ENCODE data around the gene KPNB1.

The KPNB1 gene

DNA sequence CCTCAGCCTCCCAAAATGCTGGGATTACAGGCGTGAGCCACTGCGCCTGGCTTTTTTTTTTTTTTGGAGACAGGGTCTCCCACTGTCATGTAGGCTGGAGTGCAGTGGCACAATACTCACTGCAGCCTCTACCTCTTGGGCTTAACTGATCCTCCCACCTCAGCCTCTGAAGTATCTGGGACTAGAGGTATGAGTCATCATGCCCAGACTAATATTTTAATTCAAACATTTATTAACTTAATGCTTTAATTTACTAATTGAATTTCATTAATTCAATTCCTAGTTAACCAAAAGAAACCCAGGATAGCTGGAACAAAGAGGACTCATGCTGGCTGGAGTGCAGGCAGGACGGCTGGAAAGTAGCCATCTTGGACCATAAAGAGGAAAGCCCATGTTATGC, 14.0 kb upstream of the KPNB1 start:
- no peak overlapping the region for H3K4me3 ChIP-seq
- H3K27ac ChIP-seq = no peak overlapping the region

DNA sequence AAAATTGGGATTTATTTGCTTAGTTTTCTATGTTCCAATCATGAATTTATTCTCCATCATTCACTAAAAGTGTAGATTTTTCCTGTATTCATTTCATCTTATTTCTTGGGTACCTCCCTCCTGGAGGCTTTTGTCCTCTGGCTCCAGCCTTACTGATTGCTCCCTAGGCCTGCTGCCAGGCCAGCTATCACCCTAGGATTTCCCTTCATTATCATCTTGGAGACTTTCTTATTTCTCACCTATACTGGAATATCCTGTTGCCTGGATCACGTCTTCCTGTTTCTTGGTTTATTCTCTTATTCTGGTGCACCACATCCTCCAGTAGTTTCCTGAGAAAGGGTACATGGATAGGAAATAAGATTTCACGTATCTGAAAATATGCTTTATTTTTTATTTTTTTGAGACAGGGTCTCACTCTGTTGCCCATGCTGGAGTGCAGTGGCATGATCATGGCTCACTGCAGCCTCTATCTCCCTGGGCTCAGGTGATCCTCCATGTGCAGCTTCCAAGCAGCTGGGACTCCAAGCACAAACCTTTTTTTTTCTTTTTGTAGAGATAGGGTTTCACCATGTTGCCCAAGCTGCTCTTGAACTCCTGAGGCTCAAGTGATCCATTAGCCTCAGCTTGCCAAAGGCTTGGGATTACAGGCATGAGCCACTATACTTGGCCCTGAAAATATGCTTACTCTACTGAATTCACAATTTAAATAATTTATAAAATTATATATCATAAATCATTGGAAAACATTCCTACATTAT, 13.3 kb upstream of the KPNB1 start:
- no peak overlapping the region for H3K27ac ChIP-seq
- no peak overlapping the region for H3K4me3 ChIP-seq

DNA sequence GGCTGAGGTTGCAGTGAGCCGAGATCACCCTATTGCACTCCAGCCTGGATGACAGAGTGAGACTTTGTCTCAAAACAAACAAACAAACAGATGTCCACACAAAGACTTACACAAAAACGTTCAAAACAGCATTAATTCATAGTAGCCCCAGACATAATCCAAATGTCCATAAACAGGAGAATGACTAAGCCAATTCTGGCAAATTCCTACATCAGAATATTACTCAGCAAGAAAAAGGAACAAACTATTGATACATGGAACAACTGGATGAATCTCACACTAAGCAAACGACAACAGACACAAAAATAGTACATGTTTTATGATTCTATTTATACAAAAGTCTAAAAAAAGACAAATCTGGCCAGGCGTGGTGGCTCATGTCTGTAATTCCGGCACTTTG, 10.8 kb upstream of the KPNB1 start:
- no peak overlapping the region for H3K4me3 ChIP-seq
- H3K27ac ChIP-seq = no peak overlapping the region

DNA sequence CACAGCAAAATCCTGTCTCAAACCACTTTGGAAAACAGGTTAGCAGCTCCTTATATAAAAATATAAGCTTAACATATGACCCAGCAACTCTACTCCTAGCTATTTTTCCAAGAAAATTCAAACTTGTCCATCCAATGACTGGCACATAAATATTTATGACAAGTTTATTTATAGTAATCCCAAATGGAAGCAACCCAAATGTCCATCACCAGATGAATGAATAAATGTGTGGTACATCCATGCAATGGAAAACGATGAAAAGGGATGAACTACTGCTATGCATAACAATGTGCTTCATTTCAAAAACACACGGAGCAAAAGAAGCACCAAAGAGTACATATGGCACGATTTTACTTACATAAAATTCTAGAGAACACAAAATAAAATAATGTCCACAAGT, 9.6 kb upstream of the KPNB1 start:
- no peak overlapping the region for H3K27ac ChIP-seq
- H3K4me3 ChIP-seq = no peak overlapping the region

DNA sequence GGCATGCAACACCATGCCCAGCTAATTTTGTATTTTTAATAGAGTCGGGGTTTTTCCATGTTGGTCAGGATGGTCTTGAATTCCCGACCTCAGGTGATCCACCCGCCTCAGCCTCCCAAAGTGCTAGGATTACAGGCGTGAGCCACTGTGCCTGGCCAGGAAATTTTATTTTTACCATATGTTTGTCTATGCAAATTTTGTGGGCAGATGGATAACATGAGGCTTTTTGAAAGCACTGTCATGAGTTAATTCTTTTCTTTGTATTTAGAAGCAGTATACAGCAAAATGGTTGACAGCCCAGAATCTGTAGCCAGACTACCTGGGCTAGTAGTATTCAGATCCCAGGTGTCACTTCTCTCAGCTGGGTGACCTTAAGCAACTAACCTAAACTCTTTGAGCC, 8.5 kb upstream of the KPNB1 start:
- no peak overlapping the region for H3K27ac ChIP-seq
- H3K4me3 ChIP-seq = no peak overlapping the region

DNA sequence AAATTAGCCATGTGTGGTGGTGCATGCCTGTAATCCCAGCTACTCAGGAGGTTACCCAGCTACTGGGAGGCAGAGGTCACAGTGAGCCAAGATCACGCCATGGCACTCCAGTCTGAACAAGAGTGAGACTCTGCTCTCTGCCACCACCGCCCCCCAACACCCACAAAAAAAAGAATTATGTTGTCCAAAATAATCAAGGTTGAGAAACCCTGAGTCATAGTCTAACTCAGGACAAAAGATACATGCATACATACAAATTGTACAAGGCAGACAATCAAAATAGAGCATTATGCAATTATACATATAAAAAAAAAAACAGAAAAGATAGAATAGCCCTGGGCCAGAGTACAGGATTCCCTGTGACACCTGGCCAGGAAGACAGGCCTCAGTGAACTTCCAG, 6.6 kb upstream of the KPNB1 start:
- no peak overlapping the region for H3K4me3 ChIP-seq
- no peak overlapping the region for H3K27ac ChIP-seq

DNA sequence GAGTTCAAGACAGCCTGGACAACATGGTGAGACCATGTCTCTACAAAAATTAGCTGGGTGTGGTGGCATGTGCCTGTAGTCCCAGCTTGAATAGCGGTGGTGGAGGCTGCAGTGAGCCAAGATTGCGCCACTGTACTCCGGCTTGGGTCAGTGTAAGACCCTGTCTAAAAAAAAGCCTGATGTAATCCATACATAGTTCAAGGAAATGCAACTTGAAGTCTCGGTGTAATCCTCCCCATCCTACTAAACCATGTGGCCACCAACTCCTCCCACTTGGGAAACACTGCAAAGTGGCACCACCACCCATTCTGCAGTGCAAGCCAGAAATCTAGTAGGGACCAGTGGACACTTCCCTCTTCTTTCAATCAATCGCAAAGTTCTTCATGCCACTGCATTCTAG, 5.4 kb upstream of the KPNB1 start:
- Histone ChIP-seq H3K4me3 (no peak overlapping the region), H3K27ac (no peak overlapping the region)

DNA sequence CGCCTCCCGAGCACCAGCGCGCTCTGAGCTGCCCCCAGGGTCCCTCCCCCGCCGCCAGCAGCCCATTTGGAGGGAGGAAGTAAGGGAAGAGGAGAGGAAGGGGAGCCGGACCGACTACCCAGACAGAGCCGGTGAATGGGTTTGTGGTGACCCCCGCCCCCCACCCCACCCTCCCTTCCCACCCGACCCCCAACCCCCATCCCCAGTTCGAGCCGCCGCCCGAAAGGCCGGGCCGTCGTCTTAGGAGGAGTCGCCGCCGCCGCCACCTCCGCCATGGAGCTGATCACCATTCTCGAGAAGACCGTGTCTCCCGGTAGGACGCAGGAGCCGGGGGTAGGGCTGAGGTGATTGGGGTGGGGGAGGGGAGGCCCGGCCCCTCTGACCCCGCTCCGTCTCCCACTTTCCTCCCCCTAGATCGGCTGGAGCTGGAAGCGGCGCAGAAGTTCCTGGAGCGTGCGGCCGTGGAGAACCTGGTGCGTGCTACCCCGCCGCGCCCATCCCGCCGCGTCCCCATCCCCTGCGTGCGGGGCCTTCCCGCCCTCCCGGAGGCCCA, 329 bp downstream of the KPNB1 start:
- peak overlapping the region; percentile 77 to 96 (median 92) for H3K27ac ChIP-seq

DNA sequence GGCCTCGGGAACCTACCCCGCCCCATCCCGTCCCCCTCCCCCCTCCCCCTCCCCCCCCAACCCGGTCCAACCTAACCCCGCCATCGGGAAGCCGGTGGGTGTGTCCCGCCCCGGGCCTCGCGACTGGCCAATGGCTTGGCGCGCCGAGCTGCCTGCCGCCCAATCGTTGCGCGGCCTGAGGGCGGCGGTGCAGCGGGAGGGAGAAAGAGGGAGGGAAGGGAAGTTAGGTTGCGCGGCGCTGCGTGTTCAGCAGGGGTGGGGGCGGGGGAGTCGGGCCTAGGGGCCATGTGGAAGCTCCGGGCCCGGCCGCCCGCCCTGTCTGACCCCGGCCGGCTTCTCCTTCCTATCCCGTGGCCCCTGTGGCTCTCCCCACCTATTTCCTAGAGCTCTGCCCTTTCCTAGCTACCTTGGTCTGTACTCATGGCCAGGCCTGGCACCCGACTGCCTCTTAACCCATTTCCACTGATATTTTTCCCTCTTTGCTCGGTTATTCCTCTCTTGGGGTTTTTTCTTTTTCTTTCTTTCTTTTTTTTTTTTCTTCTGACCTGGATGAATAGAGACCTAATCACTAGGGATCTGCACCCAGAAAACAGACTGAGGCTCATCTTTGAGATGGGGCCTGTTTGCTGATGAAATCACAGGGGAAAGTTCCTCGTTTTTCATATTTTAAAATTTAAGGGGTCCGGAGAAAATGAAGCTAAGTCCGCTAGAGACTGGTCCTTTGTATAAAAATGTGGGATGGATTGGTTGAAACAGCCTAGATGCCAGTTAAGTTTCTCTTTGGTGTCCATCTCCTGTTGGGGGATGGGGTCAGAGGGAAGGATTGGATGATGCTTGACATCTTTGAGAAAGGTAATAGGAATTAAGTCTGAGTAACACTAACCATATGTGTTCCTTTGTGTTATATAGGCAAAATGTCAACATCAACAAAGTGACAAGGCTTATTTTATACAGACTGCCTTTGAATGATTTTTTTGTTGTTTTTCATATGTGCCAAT, 1.1 kb downstream of the KPNB1 start:
- H3K27ac ChIP-seq = peak overlapping the region; percentile 27 to 96 (median 92)
- peak overlapping the region; percentile 79 to 98 (median 87) for H3K4me3 ChIP-seq

More for the DNA sequence above, 329 bp downstream of the KPNB1 start:
- H3K4me3 ChIP-seq = peak overlapping the region; percentile 79 to 98 (median 87)

DNA sequence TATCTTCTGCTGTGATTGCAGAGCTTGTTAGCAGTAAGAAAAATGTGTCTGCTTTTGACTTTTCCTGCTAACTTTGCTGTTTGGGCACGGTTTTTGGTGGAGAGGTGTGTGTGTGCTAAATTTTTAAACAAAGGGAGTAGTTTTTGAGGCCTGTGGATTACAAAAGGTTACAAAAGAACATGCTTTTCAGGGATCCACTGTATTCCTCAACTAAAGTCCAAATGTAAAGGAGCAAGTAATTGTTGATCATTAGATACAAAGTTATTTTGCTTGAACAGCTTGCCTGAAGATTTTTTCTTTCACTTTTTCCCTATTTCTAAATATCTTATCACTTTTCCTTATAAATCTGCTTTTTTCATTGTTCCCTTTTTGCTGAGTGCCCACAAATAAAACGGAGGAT, 2.0 kb downstream of the KPNB1 start:
- Histone ChIP-seq H3K4me3 (no peak overlapping the region), H3K27ac (peak overlapping the region in 1 of 21 experiments; percentile 94)

DNA sequence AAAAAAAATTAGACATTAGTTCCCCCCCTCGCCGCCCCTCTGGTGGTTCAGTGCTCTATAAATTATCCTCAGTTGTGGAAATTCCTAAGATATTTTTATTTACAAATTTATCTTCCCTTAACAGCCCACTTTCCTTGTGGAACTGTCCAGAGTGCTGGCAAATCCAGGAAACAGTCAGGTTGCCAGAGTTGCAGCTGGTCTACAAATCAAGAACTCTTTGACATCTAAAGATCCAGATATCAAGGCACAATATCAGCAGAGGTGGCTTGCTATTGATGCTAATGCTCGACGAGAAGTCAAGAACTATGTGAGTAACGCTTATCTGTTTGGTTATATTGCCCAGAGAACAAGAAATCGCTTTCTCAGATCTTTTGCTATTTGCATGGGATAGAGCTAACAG, 2.9 kb downstream of the KPNB1 start:
- no peak overlapping the region for H3K4me3 ChIP-seq

DNA sequence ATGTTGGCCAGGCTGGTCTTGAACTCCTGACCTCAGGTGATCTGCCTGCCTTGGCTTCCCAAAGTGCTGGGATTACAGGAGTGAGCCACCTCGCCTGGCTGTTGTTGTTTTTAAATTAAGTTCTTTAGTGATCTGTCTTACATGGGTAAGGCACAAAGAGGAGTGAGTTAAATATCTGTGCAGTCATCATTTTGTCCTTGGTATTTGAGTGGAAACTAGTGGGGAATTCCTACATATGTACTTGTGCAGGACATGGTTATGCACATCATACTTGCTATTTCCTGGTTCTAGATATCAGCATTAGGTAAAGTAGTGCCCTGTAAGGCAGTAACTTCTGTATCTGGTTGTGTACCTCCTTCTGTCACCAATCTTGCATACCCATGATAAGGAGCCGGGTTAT, 3.7 kb downstream of the KPNB1 start:
- Histone ChIP-seq H3K27ac (no peak overlapping the region), H3K4me3 (no peak overlapping the region)

More for the DNA sequence above, 2.9 kb downstream of the KPNB1 start:
- H3K27ac ChIP-seq = no peak overlapping the region

DNA sequence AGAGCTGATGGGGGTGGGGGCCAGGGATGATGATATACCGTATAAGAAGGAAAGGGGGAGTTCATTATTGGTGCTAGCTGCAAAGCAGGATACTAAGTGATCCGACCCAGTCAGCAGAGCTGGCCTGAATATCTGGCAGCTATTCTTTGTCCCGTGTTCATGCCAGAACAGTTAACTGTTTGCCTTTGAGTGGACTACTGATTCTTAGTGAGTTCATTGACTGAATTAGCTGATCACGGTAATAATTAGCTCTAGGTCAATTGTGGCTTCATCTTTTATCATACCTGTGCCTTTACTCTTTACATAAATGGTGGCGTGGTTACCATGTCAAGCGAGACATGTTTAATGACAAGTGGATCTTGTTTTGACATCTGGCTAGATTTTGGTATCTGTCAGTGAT, 5.3 kb downstream of the KPNB1 start:
- H3K27ac ChIP-seq = peak overlapping the region in 1 of 21 experiments; percentile 26
- no peak overlapping the region for H3K4me3 ChIP-seq

DNA sequence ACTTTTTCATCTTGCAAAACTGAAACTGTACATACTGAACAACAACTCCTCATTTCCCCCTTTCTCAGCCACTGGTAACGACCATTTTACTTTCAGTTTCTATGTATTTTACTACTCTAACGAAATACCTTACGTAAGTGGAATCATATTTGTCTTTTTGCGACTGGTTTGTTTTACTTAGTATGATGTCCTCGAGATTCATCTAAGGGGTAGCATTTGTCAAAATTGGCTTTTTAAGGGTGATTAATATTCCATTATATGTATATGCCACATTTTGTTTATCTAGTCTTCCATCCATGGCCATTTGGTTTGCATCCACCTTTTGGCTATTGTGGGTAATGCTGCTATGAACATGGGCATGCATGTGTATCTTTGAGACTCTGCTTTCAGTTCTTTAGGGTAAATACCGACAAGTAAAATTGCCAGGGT, 10.4 kb downstream of the KPNB1 start:
- H3K4me3 ChIP-seq = no peak overlapping the region

DNA sequence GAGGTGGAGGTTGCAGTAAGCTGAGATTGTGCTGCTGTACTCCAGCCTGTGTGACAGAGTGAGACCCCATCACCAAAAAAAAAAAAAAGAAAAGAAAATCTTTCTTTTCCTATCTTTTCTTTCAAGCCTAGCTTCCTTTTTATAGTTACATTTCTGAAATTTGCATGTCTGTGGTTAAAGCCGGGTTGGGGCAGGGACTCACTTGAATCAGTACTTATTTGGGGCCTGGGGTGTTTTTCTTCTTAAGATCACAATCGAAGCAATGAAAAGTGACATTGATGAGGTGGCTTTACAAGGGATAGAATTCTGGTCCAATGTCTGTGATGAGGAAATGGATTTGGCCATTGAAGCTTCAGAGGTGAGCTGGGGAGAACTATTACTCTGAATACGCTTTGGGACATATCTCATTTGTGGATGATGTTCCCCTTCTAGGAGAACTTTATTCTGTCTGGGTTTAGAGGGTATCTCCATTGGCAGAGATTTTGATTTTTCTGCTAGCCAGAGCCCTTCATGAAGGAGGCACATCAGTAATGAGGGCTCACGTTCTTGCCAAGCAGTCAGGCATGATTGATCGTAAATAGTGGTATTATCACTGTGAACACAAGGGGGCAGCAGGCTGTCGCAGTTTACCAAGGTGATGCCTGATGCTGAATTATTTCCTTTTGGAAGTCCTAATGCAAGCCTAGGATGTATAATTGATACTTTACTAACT, 14.3 kb downstream of the KPNB1 start:
- Histone ChIP-seq H3K27ac (peak overlapping the region in 2 of 21 experiments; percentile 3 to 38), H3K4me3 (no peak overlapping the region)

More for the DNA sequence above, 10.4 kb downstream of the KPNB1 start:
- H3K27ac ChIP-seq = peak overlapping the region in 12 of 21 experiments; percentile 7 to 84 (median 46)

DNA sequence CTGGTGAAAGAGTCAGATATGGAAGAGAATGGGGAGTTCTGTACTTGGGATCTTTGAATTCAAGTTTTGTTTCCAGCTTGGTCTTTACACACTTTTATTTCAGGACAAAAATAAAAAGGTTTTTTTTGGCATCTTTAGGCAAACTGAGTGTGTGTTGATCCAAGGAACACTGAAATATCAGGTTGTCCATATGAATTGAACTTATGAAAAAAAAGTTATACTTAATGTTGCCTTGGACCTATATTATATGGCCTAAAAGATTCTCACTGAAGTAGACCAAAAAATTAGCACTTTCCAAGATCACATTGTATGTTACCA, 14.9 kb downstream of the KPNB1 start:
- no peak overlapping the region for H3K27ac ChIP-seq
- H3K4me3 ChIP-seq = no peak overlapping the region

DNA sequence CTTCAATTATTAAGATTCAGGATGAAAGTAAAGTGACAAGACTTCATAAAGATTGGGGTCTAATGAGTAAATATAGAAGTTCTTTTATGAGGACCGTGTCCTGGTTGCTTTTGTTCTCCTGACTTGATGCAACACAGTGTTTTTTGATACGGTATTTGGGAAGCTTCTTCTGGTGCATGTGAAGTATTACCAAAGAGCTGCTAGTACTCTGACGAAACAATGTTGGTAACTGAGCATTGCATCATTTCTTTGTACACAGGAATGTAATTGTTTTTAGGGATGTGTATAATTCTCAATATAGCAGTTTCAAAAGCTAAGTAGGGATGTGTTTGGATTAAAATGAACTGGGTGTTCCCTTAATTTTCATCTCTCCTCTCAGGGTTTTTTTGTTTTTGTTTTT, 15.9 kb downstream of the KPNB1 start:
- no peak overlapping the region for H3K4me3 ChIP-seq
- no peak overlapping the region for H3K27ac ChIP-seq

DNA sequence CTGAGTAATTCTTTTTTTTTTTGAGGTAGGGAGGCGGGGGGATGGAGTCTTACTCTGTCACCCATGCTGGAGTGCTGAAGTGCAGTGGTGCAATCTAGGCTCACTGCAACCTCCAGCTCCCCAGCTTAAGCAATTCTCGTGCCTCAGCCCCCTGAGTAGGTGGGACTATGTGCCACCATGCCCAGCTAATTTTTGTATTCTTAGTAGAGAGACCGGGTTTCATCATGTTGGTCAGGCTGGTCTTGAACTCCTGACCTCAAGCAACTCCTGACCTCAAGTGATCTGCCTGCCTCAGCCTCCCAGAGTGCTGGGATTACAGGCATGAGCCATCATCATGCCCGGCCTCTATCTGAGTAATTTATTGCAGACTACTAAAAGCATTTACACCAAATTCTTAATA, 19.4 kb downstream of the KPNB1 start:
- Histone ChIP-seq H3K4me3 (no peak overlapping the region), H3K27ac (no peak overlapping the region)

DNA sequence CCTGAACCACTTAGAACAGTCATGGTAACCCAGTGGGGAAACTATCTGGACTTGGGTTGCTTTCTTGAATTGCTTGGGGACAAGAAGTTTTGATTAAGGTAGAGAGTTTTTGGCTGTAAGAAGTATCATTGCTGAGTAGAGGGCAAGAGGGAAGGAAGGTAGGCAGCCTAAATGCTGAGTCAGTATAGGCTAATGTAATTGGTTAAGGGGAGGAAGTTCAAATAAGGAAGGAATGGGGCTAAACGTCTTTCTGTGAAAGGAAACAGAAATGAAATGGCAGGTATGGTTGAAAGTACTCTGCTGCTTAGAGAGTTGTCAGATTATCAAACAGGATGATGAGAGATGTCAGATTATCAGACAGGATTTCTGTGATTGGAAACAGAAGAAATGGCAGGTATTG, 20.3 kb downstream of the KPNB1 start:
- Histone ChIP-seq H3K27ac (peak overlapping the region in 3 of 21 experiments; percentile 1 to 9 (median 5)), H3K4me3 (no peak overlapping the region)

DNA sequence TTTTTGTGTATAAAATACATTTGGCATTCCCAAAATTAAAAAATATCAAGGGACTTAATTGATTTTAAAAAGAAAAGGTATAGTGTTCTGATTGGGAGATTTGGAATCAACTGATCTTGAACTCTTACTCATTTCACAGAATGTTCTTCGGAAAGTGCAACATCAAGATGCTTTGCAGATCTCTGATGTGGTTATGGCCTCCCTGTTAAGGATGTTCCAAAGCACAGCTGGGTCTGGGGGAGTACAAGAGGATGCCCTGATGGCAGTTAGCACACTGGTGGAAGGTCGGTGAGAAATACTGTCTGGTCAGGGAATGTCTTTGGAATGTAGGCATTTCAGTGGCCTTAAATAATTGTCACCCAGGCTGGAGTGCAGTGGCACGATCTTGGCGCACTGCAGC, 24.8 kb downstream of the KPNB1 start:
- Histone ChIP-seq H3K27ac (no peak overlapping the region), H3K4me3 (no peak overlapping the region)
